ENCODE results near the gene LRP2.
"Not testable (repeated sequence)": the region's sequence is repeated elsewhere in the genome, so short reads cannot be mapped to it uniquely, and the experiment has no call there.

Gene LRP2

GRCh38 chr2:169345486-169346437 lies 16.6 kb downstream of the LRP2 start:
- no peak for DNase-seq

GRCh38 chr2:169344736-169345485 lies 17.4 kb downstream of the LRP2 start:
- no peak for DNase-seq

- DNase-seq: no peak
Observed at GRCh38 chr2:169343202-169343601, 19.1 kb downstream of the LRP2 start.

- DNase-seq: no peak
Observed at GRCh38 chr2:169339657-169340056, 22.7 kb downstream of the LRP2 start.

GRCh38 chr2:169336695-169337094 lies 25.6 kb downstream of the LRP2 start:
- DNase-seq: no peak

GRCh38 chr2:169330555-169331198 lies 31.7 kb downstream of the LRP2 start:
- no peak for DNase-seq

- DNase-seq: no peak
Observed at GRCh38 chr2:169329688-169330554, 32.4 kb downstream of the LRP2 start.

GRCh38 chr2:169328785-169329184 lies 33.5 kb downstream of the LRP2 start:
- no peak for DNase-seq

GRCh38 chr2:169327837-169328236 lies 34.5 kb downstream of the LRP2 start:
- DNase-seq: not testable (repeated sequence)

- DNase-seq: not testable (repeated sequence)
Observed at GRCh38 chr2:169325886-169326285, 36.4 kb downstream of the LRP2 start.

- DNase-seq: no peak
Observed at GRCh38 chr2:169324581-169325260, 37.6 kb downstream of the LRP2 start.

GRCh38 chr2:169323841-169324240 lies 38.5 kb downstream of the LRP2 start:
- DNase-seq: no peak

GRCh38 chr2:169320561-169320960 lies 41.8 kb downstream of the LRP2 start:
- DNase-seq: no peak

- DNase-seq: no peak
Observed at GRCh38 chr2:169315357-169315756, 47.0 kb downstream of the LRP2 start.

- DNase-seq: not testable (repeated sequence)
Observed at GRCh38 chr2:169308349-169308748, 54.0 kb downstream of the LRP2 start.

GRCh38 chr2:169304689-169305088 lies 57.6 kb downstream of the LRP2 start:
- not testable (repeated sequence) for DNase-seq

GRCh38 chr2:169303579-169304305 lies 58.6 kb downstream of the LRP2 start:
- no peak for DNase-seq

GRCh38 chr2:169302364-169302763 lies 60.0 kb downstream of the LRP2 start:
- no peak for DNase-seq

- no peak for DNase-seq
Observed at GRCh38 chr2:169301596-169302335, 60.6 kb downstream of the LRP2 start.
